ENCODE data around the gene A3GALT2.
"Not testable (repeated sequence)": the region's sequence is repeated elsewhere in the genome, so short reads cannot be mapped to it uniquely, and the experiment has no call there.

The A3GALT2 gene

DNA sequence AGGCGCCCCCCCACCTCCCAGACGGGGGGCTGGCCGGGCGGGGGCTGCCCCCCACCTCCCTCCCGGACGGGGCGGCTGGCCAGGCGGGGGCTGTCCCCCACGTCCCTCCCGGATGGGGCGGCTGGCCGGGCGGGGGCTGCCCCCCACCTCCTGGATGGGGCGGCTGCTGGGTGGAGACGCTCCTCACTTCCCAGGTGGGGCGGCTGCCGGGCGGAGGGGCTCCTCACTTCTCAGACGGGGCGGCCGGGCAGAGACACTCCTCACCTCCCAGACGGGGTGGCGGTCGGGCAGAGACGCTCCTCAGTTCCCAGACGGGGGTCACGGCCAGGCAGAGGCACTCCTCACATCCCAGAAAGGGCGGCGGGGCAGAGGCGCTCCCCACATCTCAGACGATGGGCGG is 11.5 kb downstream of the A3GALT2 start:
- DNase-seq = not testable (repeated sequence)

DNA sequence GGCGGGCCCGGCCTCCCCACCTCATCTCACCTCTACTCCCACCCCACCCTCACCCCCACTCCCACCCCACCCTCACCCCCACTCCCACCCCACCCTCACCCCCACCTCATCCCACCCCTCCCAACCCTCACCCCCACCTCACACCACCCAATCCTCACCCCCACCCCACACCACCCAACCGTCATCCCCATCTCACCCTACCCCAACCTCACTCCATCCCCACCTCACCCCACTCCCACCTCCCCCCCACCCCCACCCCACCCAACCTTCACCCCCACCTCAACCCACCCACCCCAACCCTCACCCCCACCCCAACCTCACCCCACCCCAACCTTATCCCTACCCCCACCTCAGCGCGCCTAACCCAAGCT is 13.4 kb downstream of the A3GALT2 start:
- DNase-seq = no peak

DNA sequence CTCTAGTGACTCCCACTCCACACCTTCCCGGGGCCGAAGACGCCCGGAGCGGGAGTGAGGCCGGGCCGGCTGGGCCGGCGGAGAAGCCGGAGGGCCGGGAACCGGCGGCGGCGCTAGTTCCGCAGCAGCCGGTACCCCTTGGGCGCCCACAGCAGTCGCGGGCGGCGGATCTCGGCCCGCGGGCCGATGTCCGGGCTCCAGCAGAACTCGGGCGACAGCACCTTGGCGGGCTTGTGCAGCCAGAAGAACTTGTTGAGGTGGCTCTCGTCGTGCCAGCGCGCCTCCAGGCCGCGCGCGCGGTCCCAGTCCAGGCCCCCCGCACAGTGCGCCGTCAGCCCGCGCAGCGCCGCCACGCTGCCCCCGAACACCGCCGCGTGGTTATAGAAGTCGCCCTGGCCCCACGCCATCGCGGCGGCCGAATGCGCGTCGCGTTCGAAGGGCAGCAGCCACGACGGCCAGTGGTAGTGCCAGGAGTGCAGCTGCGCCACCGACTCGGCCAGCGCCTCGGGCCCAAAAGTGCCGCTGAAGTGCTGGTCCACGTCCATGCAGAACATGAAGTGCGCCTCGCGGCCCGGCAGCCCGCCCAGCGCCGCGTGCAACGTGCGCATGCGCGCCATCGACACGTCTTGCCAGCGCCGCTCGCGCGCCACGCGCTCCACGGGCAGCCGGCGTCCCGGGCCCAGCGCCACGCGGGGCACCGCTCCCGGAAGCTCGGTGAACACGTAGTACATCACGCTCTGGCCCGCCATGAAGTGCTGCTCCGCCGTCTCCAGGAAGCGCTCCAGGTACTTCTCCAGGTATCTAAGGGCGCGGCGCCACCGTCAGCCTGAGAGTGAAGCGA is 14.0 kb downstream of the A3GALT2 start:
- peak; percentile 65 for DNase-seq

DNA sequence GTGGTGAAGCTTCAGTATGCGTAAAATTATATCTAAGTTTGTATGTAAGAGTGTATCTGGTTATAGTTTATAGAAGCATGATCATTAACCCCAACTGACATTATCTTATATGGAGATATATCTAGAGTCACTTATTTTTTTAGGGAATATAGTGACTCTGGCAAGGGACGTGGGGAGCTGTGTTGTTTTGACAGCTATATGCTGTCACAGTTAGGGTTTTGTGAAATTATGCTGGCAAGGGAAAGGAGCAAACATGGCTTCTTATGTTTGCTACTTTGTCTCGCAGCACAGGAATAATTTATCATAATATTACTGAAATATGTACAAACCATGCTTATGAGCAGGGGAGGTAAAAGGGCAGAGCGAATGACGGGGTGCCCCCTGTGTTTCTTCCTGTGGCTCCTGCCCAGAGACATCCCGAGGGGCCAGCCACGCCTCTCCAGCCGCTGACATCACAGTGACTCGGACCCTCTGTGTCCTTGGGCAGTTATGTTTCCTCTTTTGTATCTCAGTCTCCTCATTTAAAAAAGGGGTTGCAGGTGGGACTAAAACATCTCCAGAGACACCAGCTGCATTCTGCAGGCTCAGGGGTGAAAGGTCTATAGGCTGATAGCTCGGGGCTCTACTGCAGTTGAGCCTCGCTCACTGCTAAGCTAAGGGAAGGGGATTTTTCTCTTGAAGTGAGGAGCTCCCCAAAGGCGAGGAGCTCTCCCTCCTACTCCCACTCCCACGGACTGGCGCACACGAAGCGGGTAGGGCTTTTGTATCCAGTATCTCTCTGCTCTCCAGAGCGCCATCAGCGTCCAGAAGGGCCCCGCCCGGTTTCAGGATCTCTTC is 14.9 kb downstream of the A3GALT2 start:
- no peak for DNase-seq

DNA sequence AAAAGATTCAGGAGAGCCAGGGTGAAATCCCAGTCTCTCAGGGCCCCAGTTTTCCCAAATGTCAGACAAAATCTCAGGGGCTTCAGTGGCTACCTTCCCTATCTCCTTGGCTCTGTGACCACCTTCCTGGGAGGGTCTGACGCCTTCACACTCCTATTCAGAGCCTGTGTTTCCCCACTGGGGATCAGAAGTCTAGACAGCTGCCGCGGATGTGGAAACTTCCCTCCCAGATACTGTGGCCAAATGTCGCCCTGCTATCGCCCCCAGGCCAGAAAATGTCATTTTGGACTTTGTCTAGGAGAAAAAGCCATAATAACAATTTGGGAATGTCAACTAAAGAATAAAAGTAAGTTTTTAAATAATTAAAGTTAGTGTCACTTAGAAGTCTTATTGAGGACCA is 15.9 kb downstream of the A3GALT2 start:
- no peak for DNase-seq

DNA sequence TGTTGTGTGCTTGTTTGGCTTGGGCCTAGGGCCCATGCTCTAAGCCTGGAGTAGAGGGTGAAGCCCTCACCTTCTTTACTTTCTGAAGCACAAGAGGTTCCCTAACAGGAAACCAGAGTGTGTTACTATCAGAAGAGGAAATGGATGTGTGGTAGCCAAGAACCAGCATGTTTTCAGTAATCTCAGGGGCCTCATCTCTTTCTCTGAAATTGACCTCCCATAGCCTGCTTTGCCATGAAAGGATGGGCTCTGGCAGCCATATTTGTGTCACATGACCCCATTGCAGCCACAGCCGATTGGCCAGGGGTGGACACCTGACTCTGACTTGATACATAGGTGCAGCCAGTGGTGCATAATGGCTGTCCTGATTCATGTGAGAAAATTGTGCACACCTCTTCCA is 18.6 kb downstream of the A3GALT2 start:
- no peak for DNase-seq

DNA sequence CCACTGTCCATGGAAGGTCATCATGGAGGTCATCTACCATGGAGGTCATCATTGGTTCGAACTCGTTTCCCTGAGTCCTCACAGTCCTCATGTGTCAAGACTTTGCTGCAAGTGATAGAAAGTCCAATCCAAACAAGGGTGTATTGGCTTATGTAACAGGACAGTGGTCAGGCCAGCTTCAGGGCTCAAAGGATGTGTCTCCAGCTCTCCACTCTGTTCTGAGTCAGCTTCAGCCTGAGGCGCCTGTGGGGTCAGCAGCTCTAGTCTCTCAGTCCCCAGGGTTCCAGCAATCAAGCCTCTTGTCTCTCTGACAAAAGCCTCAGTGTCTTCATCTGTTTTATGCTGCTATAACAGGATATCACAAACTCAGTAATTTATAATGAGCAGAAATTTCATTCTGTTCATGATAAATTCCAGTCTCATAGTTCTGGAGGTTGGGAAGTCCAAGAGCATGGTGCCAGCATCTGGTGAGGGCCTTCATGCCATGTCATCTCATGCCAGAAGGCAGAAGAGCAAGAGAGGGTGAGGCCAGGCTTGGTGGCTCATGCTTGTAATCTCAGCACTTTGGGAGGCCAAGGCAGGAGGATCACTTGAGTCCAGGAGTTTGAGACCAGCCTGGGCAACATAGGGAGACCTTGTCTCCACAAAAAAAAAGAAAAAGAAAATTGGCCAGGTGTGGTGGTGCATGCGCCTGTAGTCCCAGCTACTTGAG is 19.5 kb downstream of the A3GALT2 start:
- no peak for DNase-seq

DNA sequence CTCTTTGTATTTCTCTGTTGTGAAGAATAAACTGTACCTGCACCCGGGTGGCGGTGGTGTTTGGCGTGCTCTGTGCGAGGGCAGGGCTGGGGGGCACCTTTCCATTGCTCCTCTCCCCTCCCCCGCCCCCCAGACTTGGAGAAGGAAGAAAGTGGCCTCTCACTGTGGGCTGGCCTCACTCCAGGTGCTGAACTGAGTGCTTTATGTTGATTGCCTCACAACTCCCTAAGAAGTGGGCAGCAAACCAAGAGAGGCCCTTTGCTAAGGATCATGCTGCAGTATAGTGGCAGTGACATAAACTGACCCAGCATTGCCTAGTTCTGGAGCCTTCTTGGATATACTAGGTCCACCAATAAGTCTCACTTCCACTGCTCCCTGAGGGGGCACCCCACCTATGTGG is 20.2 kb downstream of the A3GALT2 start:
- DNase-seq = peak; percentile 71

DNA sequence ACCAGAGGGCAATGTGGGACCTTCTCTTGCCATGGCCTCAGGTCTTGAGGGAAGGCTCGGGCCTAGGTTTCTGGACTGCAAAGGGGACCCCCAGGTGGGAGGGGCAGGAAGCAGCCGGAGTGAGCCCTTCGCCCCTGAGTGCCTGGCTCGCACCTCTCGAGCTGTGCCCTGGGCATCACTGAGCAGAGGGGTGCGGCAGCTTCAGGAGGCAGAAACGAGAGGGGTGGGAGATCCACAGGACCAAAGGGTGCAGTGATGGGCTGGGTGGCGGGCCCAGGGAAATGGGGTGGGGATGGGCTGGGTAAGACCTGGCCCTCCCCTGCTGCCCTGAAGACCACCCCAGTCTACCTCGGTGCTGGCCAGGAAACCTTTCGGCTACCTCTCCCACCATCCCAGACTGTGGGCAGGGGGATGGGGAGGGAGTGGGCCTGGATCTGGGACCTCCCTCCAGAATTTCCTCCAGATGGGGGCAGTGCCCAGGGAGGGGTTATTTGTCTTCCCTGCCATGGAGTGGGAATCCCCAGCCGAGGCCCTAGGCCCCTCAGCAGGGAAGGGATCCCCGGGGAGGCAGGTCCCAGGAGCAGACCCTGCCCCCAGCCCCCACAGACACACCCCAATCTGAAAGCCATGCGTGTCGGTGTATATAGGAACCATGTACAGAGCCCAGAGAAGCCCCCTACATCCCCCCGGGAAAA is 21.3 kb downstream of the A3GALT2 start:
- no peak for DNase-seq

DNA sequence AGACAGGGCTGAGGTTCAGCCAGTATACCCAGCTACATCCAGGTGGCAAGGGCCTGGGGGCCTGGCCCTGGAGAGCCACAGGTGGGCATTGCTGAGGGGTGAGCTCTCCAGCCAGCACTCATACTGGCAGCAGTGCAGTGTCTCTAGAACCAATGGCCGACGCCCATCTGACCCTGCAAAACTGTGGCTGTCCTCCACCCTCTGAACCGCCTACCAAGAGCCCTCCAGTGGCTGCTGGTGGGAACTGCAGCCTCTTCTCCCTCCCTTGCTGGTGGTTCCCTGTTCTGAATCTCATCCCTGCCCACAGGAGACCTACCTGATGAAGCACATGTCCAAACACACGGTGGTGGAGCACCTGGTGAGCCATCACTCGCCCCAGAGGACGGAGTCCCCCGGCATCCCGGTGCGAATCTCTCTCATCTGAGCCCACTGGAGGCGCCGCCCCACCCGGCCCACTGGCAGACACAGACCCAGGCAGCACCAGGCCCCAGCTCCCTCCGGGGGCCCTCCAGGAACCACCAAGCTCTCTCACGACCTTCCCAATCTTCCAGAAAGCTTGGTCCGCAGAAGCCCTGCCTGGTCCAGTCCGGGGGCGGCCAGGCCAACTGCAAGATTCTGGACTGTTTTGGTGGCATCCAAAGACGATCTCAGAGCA is 22.1 kb downstream of the A3GALT2 start:
- DNase-seq = peak; percentile 76

DNA sequence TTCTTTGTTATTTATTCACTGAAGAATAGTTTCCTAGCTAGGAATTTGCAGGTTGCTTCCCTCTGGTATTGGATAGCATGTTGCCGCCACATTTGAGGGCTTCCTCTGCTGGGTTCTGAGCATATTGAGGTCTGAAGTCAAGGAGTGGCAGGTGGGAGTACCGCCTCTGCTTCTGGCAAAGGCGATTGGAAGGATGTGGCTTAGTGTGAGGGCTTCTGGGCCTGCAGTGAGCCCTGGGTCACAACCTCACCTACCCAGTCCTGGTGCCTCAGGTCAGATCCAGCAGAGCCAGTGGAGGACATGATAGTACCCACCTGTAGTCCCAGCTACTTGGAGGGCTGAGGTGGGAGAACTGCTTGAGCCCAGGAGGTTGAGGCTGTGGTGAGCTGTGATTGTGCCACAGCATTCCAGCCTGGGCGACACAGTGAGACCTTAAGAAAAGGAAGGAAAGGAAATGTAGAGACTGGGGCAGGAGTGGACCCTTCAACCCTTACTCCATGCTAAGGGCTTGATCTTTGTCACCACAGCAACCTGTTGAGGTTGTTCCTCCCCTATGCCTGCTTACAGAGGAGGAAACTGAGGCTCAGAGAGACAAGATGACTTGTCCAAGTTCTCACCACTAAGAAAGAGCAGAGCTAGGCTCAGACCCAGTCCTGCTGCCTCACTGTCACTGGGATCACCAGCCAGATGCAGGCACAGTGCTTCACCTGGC is 22.8 kb downstream of the A3GALT2 start:
- no peak for DNase-seq

DNA sequence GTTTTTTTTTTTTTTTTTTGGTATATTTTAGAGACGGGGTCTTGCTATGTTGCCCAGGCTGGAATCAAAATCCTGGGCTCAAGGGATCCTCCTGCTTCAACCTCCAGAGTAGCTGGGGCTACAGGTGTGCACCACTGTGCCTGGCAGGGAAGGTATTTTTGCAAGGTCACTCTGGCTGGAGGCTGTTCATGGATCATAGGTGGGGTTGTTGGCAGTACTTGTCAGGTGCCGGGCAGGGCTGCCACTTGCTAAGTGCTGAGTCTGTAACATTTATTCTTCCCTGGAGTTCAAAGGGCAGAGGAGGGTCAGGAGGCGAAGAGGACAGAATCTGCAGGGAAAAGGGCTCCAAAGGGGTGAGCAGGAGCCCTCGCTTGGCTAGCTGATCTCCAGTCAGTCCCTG is 24.1 kb downstream of the A3GALT2 start:
- no peak for DNase-seq

DNA sequence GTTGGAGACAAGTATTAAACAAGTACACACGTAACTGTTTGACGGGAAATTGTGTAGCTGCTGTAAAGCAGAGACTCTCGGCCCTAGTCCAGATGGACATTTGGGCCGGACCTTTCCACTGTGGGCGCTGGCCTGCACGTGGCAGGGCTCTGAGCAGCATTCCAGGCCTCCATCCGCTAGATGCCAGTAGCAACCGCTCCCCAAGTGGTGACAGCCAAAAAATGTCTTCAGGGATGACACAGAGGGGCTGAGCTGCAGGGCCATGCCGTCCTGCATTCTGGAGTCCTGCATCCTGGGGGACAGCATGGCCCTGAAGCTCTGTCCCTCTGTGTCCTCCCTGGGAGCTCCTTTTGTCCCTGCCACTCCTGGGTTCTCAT is 24.8 kb downstream of the A3GALT2 start:
- no peak for DNase-seq

DNA sequence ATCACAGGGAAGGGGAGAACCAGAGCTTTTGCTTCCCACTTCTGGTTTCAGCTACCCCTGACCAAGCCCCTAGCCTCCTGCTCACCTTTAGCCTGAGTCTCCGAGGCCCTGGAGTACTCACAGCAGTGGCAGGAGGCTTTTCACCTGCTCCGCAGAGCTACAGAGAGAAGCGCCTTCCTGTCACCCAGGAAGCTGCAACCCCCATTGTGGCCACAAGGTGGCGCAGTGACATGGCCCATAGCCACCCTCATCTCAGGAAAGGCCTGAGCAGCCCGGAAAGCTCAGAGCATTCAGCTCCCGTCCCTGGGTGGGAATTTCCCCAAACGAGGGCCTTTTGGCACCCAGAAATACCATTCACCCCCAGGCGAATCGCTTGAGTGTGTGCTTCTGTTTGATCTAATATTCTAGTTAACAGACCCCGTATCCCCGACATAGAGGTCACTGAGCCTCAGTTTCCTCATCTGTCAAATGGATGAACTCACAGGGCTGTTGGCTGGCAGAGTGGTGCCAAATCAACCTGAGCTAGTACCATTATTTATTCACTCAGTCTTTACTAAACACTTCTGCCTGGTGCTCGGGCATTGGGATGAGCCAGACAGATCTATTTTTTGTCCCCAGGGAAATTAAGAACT is 25.3 kb downstream of the A3GALT2 start:
- DNase-seq = peak; percentile 87

DNA sequence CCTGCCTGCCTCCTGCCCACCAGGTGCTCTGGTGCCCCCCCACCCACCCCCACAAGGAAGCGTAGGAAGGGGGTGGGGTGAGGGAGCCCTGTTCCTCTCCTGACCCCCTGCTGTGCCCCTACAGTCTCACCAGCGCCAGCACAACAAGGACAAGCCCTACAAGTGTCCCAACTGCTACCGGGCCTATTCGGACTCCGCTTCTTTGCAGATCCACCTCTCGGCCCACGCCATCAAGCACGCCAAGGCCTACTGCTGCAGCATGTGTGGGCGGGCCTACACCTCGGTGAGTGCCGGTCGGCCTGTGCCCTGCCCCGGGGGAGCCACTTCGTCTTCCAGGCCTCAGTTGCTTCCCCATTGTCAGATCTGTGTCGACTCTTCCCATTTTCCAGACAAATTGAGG is 25.9 kb downstream of the A3GALT2 start:
- DNase-seq = no peak

DNA sequence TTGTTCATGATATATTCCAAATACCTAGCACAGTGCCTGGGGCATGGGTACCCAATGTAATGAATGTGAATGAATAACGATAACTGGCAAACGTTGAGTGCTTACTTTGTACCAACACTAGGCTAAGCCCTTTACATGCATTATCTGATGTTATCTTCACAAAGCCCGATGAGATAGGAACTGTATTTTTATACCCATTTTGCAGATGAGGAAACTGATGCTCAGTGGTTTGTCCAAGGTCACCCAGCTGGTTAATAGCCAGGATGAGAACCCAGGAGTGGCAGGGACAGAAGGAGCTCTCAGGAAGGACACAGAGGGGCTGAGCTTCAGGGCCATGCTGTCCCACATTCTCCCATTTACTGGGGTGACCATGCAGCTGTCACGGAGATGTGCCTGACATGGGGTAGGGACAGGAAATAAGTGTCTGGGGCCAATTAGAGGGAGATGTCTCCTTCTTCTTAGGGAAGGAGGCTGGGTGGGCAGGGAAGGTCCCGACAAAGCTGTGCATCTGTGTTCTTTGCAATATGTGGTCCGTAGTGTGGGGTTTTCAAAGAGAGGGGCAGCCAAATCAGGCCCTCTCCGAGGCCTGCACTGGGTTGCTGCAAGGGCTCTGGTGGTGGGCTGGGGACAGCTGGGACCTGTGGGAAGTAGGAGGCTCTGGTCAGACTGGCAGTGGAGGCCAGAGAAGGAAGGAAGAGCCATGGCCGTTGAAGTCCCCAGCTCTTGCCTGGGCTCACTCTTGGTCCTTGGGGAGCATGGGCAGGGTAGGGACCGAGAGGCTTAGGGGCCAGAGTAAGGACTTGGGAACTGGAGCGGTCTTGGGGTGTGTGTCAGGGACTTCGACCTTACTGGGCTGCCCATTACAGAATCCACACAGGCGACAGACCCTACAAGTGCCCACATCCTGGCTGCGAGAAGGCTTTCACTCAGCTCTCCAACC is 26.6 kb downstream of the A3GALT2 start:
- DNase-seq = no peak

DNA sequence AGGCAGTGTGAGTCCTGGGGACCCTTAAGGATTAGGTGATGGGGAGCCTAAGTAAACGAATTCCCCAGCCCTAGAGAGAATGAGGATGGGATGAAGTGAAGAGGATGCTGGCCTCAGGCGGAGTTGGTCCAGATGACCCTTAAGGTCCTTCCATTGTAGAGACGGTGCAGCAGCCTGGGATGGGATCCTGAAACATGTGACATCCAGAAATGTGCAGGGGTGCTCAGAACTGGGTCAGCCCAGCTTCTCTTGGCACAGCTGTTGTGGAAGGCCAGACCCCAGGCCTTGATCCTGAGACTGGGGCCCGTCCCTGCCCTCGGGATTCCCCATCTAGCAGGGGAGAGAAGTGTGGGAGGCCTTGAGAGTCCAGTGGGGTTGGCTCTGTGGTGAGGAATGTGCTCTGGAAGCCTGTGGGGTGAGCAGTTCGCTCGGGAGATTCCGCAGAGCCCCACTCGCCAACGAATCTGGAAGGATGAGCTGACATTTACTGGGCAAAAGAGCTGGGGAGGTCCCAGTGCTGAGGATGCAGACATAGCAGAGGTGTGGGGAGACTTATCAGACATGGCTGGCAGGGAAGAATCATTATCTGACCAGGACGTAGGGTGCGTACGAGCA is 28.1 kb downstream of the A3GALT2 start:
- DNase-seq = no peak

DNA sequence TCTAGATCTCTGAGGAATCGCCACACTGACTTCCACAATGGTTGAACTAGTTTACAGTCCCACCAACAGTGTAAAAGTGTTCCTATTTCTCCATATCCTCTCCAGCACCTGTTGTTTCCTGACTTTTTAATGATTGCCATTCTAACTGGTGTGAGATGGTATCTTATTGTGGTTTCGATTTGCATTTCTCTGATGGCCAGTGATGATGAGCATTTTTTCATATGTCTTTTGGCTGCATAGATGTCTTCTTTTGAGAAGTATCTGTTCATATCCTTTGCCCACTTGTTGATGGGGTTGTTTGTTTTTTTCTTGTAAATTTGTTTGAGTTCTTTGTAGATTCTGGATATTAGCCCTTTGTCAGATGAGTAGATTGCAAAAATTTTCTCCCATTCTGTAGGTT is 30.3 kb downstream of the A3GALT2 start:
- DNase-seq = not testable (repeated sequence)

DNA sequence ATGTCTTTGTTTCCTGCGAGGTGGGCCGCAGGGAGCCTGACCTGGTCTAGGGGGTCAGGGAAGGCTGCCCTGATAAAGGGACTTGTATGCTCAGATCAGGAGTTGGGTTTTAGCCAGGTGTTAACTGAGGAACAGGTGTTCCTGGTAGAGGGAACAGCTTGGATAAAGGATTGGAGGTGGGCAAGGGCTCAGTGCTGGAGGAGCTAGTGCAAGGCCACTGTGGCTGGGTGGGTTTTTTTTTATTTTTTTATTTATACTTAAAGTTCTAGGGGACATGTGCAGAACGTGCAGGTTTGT is 31.1 kb downstream of the A3GALT2 start:
- DNase-seq = no peak

Measured in femur (tissue), 1 donor.